Caco-2 (cell line): ENCODE measurements around the gene MCU. TPM values are rescaled to one million over a fixed set of nuclear protein-coding genes. Genes with fewer than 3 reads are reported as not detected.

ENCODE experiments used
- BruUV-seq: library from RNA; stranded (reverse); fragments of 400-500 nt; replicated peaks from 2 replicates; lab custom pipeline; 2021; lab: Mats Ljungman, UMichigan
- CTCF ChIA-PET: fragments of 300-600 bp; sonication (Branson Sonifier 250); formaldehyde crosslinking; loops from one replicate; lab custom pipeline; 2022; ENCODE audit warnings: antibody characterized with exemption; lab: Charles Lee
- POLR2A ChIA-PET: fragments of 300-600 bp; sonication (Branson Sonifier 250); formaldehyde crosslinking; loops from one replicate; lab custom pipeline; 2022; ENCODE audit warnings: antibody characterized with exemption; lab: Charles Lee
- DNase-seq, 2 experiments: peaks; one replicate each; pipeline versions ENCODE4 v3.0.0 to v3.0.0-alpha.2; 2020 to 2022
- H3K27me3 ChIP-seq: replicated peaks from 2 replicates; pipeline ENCODE4 v1.6.0; 2011; ENCODE audit warnings: low read length; ENCODE audit not compliant: control insufficient read depth, insufficient read depth
- H3K36me3 ChIP-seq: 2 replicates; pipeline ENCODE4 v1.5.1; 2011; ENCODE audit warnings: low read length; ENCODE audit not compliant: control insufficient read depth, insufficient read depth
- H3K4me1 ChIP-seq: fragments of 250-450 bp; sonication (Bioruptor Pico); 2 replicates; pipeline ENCODE4 v1.5.1; 2020; ENCODE audit warnings: mild to moderate bottlenecking
- H3K4me3 ChIP-seq: 2 replicates; pipeline ENCODE4 v1.5.1; 2011; ENCODE audit warnings: low read depth, mild to moderate bottlenecking, control low read depth, low read length
- H3K9me3 ChIP-seq: fragments of 250-450 bp; sonication (Bioruptor Pico); 2 replicates; pipeline ENCODE4 v1.5.1; 2020; ENCODE audit warnings: mild to moderate bottlenecking, moderate library complexity
- H3K27ac Mint-ChIP-seq: one replicate; pipeline ENCODE4 v1.8.0; 2022; ENCODE audit warnings: mixed read lengths; ENCODE audit not compliant: unreplicated experiment
- H3K27me3 Mint-ChIP-seq: one replicate; pipeline ENCODE4 v1.8.0; 2022; ENCODE audit warnings: mixed read lengths; ENCODE audit not compliant: insufficient read depth, unreplicated experiment
- H3K36me3 Mint-ChIP-seq: one replicate; pipeline ENCODE4 v1.8.0; 2022; ENCODE audit warnings: mild to moderate bottlenecking, mixed read lengths; ENCODE audit not compliant: insufficient read depth, unreplicated experiment
- H3K4me1 Mint-ChIP-seq: one replicate; pipeline ENCODE4 v1.8.0; 2022; ENCODE audit warnings: low read depth, mixed read lengths; ENCODE audit not compliant: unreplicated experiment
- H3K4me3 Mint-ChIP-seq: one replicate; pipeline ENCODE4 v1.8.0; 2022; ENCODE audit warnings: mild to moderate bottlenecking, moderate library complexity, mixed read lengths; ENCODE audit not compliant: unreplicated experiment
- H3K9me3 Mint-ChIP-seq: one replicate; pipeline ENCODE4 v1.8.0; 2022; ENCODE audit warnings: mixed read lengths; ENCODE audit not compliant: unreplicated experiment
- CTCF ChIP-seq, 2 experiments: fragments of 200-600 bp in 1 of 2; IDR thresholded peaks; 1 replicate in 1 of 2; 2 replicates in 1 of 2; pipeline versions ENCODE4 v1.5.1 to v1.8.0; 2011 to 2022; ENCODE audit warnings: antibody characterized with exemption in 1 of 2, control low read depth in 1 of 2, inconsistent platforms in 1 of 2, low read depth in 1 of 2, low read length in 1 of 2, mild to moderate bottlenecking in 1 of 2, moderate library complexity in 1 of 2; ENCODE audit not compliant: insufficient read depth in 1 of 2, severe bottlenecking in 1 of 2, unreplicated experiment in 1 of 2
- intact Hi-C: fragments of 100-400 bp; cut with micrococcal nuclease; formaldehyde crosslinking; loops from one replicate; pipeline ENCODE4 v1.10.0; 2022; ENCODE audit not compliant: unreplicated experiment
- total RNA-seq: library from RNA; stranded (reverse); gene quantifications from 2 replicates; pipeline ENCODE4 v1.2.3, GENCODE V29; 2022

Gene MCU
- total RNA-seq, 1 experiment from 2014 or later, result 62.5 TPM

DNA sequence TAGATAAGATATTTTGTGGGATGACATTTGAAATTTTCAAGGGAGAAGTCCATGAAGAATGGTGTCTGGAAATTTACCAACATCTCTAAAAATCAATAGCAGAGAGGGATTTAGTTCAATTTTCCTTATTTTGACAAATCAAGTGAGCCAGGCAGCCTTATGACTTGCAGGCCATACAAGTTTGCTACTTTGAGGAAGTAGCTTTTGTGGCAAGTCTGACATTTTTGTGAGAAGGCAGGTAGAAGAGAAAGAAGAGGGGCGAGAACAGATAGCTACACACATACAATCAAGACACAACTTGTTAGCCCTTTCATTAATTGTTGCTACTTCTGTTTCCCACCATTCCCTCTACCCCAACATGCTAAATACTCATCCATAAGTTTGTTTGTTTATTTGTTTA is 127.1 kb downstream of the MCU start:
- H3K4me1 ChIP-seq, result no peaks in the 10 kb centered on the region
- H3K4me3 ChIP-seq, result no peak overlapping the region
- no peak overlapping the region for H3K27ac Mint-ChIP-seq
- peaks cover 8% of the 10 kb centered on the region for H3K9me3 ChIP-seq
- ChIA-PET POLR2A (no interaction called here), CTCF (interaction anchor here (0.5 kb wide), 1 partner anchor 445 kb away, joined by 5 read pairs; no protein-coding TSS in a partner anchor)
- BruUV-seq, result no TSS peak
- intact Hi-C loops, result no loop called here
- H3K36me3 Mint-ChIP-seq, result no peaks in the 10 kb centered on the region
- peaks cover 6% of the 10 kb centered on the region for H3K4me1 Mint-ChIP-seq
- no peak for TF ChIP-seq CTCF (IDR thresholded peaks at IDR 0.05; ENCODE audit: insufficient read depth in 1 of 2, low read depth in 1 of 2, low read length in 1 of 2, severe bottlenecking in 1 of 2, unreplicated experiment in 1 of 2)
- no peaks in the 10 kb centered on the region for H3K36me3 ChIP-seq
- no peaks in the 10 kb centered on the region for H3K27me3 ChIP-seq
- no peaks in the 10 kb centered on the region for H3K9me3 Mint-ChIP-seq
- DNase-seq, result no peak
- H3K27me3 Mint-ChIP-seq, result no peaks in the 10 kb centered on the region
- no peak overlapping the region for H3K4me3 Mint-ChIP-seq

DNA sequence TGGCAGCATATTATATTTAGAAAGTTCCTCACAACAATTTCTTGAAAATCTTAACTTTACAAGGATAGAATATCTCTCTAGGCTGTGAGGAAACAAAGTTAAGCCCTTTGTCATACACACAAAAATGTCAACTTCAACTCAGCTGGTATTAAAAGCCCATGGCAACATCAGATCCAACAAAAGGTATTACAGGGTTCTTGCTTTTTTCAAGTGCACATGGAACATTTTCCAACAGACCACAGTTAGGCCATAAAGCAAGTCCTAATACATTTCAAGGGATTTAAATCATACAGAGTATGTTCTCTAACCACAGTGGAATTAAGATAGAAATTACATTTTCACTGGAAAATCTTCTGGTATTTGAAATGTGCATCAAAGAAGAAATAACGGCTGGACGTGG is 129.7 kb downstream of the MCU start:
- no peak overlapping the region for H3K4me3 ChIP-seq
- CTCF ChIA-PET, result no interaction called here
- Mint-ChIP-seq H3K9me3 (no peaks in the 10 kb centered on the region), H3K27ac (no peak overlapping the region), H3K4me3 (no peak overlapping the region), H3K4me1 (peaks cover 6% of the 10 kb centered on the region), H3K36me3 (no peaks in the 10 kb centered on the region), H3K27me3 (no peaks in the 10 kb centered on the region)
- peaks cover 8% of the 10 kb centered on the region for H3K9me3 ChIP-seq
- no peaks in the 10 kb centered on the region for H3K36me3 ChIP-seq
- no peaks in the 10 kb centered on the region for H3K27me3 ChIP-seq
- BruUV-seq, result no TSS peak
- TF ChIP-seq CTCF (IDR thresholded peaks at IDR 0.05; ENCODE audit: insufficient read depth in 1 of 2, low read depth in 1 of 2, low read length in 1 of 2, severe bottlenecking in 1 of 2, unreplicated experiment in 1 of 2), result no peak
- intact Hi-C loops, result no loop called here
- POLR2A ChIA-PET, result no interaction called here
- no peak for DNase-seq
- no peaks in the 10 kb centered on the region for H3K4me1 ChIP-seq

- no peak for DNase-seq
- no TSS peak for BruUV-seq
- Histone ChIP-seq H3K9me3 (peaks cover 8% of the 10 kb centered on the region), H3K36me3 (no peaks in the 10 kb centered on the region), H3K27me3 (no peaks in the 10 kb centered on the region), H3K4me1 (no peaks in the 10 kb centered on the region), H3K4me3 (no peak overlapping the region)
- Mint-ChIP-seq H3K27ac (no peak overlapping the region), H3K4me1 (peaks cover 6% of the 10 kb centered on the region), H3K9me3 (no peaks in the 10 kb centered on the region), H3K4me3 (no peak overlapping the region), H3K36me3 (no peaks in the 10 kb centered on the region), H3K27me3 (no peaks in the 10 kb centered on the region)
- intact Hi-C loops, result no loop called here
- no peak for TF ChIP-seq CTCF (IDR thresholded peaks at IDR 0.05; ENCODE audit: insufficient read depth in 1 of 2, low read depth in 1 of 2, low read length in 1 of 2, severe bottlenecking in 1 of 2, unreplicated experiment in 1 of 2)
- CTCF ChIA-PET, result no interaction called here
- POLR2A ChIA-PET, result no interaction called here
These were observed 130.5 kb downstream of the MCU start for GRCh38 chr10:72822342-72822986.
